GM06990 (cell line): ENCODE results near the gene MEGF11.

Experiments used
- DNase-seq: peaks from one replicate; pipeline ENCODE4 v3.0.0-alpha.2; 2011; ENCODE audit not compliant: insufficient read length; ENCODE audit errors: extremely low read depth
- H3K27me3 ChIP-seq: replicated peaks from 2 replicates; pipeline ENCODE4 v1.6.0; 2011; ENCODE audit warnings: low read length; ENCODE audit not compliant: control insufficient read depth, insufficient read depth
- H3K36me3 ChIP-seq: 2 replicates; pipeline ENCODE4 v1.5.1; 2011; ENCODE audit warnings: low read length; ENCODE audit not compliant: control insufficient read depth, insufficient read depth
- H3K4me3 ChIP-seq: replicated peaks from 2 replicates; pipeline ENCODE4 v1.5.1; 2011; ENCODE audit warnings: low read depth, mild to moderate bottlenecking, control low read depth, low read length
- TF ChIP-seq, protein P1 (sequence below): IDR thresholded peaks from 2 replicates; pipeline ENCODE4 v1.5.1; 2011; ENCODE audit warnings: low read length, control low read depth, mild to moderate bottlenecking, inconsistent platforms; ENCODE audit not compliant: insufficient read depth, poor library complexity, severe bottlenecking

The MEGF11 gene

GRCh38 chr15:65867244-65867643 lies 386.3 kb downstream of the MEGF11 start:
- TF ChIP-seq, protein P1, sequence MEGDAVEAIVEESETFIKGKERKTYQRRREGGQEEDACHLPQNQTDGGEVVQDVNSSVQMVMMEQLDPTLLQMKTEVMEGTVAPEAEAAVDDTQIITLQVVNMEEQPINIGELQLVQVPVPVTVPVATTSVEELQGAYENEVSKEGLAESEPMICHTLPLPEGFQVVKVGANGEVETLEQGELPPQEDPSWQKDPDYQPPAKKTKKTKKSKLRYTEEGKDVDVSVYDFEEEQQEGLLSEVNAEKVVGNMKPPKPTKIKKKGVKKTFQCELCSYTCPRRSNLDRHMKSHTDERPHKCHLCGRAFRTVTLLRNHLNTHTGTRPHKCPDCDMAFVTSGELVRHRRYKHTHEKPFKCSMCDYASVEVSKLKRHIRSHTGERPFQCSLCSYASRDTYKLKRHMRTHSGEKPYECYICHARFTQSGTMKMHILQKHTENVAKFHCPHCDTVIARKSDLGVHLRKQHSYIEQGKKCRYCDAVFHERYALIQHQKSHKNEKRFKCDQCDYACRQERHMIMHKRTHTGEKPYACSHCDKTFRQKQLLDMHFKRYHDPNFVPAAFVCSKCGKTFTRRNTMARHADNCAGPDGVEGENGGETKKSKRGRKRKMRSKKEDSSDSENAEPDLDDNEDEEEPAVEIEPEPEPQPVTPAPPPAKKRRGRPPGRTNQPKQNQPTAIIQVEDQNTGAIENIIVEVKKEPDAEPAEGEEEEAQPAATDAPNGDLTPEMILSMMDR: no peak
- no peak for DNase-seq
- Histone ChIP-seq H3K27me3 (no peaks in the 10 kb centered on the region), H3K36me3 (no peaks in the 10 kb centered on the region), H3K4me3 (no peak overlapping the region)

DNA sequence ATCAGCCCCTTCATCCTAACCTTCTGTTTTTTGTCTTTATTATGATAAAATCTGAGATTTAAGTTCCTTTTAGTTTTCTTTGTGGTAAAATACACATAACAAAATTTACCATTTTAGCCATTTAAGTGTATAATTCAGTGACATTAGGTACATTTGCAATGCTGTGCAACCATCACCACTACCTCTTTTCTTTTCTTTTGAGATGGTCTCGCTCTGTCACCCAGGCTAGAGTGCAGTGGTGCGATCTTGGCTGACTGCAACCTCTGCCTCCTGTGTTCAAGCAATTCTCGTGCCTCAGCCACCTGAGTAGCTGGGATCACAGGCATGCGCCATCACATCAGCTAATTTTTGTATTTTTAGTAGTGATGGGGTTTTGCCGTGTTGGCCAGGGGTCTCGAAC lies 390.4 kb downstream of the MEGF11 start:
- DNase-seq: no peak
- TF ChIP-seq, protein P1: no peak
- Histone ChIP-seq H3K27me3 (no peaks in the 10 kb centered on the region), H3K4me3 (no peak overlapping the region), H3K36me3 (no peaks in the 10 kb centered on the region)

DNA sequence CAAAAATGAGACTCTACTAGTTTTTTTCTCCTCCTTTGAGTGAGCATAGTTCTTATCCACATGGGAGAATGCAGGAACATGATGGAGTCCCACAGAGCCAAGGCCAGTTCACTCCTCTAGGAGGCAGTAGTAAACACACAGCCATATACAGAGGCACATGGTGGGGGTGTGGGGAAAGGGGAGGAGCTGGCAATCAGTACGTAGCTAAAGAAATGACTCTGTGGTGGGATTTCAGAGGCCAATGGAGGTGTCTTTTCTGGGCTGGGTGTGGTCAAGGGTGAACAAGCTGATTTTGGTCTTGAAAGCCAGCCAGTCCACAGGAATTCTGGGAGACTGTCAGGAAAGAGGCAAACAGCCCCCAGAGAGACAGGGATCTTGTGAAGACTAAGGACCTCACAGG lies 390.9 kb downstream of the MEGF11 start:
- TF ChIP-seq, protein P1: peak; percentile 72
- no peaks in the 10 kb centered on the region for H3K36me3 ChIP-seq
- DNase-seq: peak; percentile 52
- no peak overlapping the region for H3K4me3 ChIP-seq
- no peaks in the 10 kb centered on the region for H3K27me3 ChIP-seq

- TF ChIP-seq, protein P1: no peak
- H3K27me3 ChIP-seq: no peaks in the 10 kb centered on the region
- H3K36me3 ChIP-seq: no peaks in the 10 kb centered on the region
- no peak overlapping the region for H3K4me3 ChIP-seq
- no peak for DNase-seq
Measured at GRCh38 chr15:65857718-65858402, 395.7 kb downstream of the MEGF11 start.

DNA sequence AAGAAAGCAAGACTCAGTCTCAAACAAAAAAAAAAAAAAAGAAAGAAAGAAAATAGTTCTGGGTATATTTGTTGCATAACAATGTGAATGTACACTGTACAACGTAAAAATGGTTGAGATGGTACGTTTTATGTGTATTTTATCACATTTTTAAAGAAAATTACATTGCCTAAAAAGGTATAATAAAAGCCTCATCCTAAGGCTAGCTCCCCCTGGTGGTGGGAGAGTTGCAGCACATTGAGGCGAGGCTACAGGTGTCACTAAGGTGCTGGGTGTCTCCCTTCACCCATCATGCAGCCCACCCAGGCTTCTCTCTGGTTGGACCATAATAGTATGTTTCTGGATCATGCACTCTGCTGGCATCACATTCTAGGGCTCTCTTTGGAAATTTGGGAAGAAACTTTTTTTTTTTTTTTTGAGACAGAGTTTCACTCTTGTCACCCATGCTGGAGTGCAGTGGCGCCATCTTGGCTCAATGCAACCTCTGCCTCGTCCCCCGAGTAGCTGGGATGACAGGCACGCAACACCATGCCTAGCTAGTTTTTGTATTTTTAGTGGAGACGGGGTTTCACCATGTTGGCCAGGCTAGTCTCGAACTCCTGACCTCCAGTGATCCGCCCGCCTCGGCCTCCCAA lies 396.6 kb downstream of the MEGF11 start:
- no peaks in the 10 kb centered on the region for H3K36me3 ChIP-seq
- H3K4me3 ChIP-seq: no peak overlapping the region
- TF ChIP-seq, protein P1: peak; percentile 85
- peak; percentile 45 for DNase-seq
- no peaks in the 10 kb centered on the region for H3K27me3 ChIP-seq
